Measurements from ENCODE around the gene SLC6A2.

SLC6A2 gene

DNA sequence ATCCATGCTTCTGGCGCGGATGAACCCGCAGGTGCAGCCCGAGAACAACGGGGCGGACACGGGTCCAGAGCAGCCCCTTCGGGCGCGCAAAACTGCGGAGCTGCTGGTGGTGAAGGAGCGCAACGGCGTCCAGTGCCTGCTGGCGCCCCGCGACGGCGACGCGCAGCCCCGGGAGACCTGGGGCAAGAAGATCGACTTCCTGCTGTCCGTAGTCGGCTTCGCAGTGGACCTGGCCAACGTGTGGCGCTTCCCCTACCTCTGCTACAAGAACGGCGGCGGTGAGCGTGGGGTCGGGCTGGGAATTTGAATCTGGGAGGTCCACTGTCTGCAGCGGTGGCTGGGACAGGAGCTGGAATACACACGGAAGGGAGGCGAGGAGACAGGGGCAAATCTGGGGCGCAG is 904 bp downstream of the SLC6A2 start (continued):
- TF ChIP-seq, protein P1, sequence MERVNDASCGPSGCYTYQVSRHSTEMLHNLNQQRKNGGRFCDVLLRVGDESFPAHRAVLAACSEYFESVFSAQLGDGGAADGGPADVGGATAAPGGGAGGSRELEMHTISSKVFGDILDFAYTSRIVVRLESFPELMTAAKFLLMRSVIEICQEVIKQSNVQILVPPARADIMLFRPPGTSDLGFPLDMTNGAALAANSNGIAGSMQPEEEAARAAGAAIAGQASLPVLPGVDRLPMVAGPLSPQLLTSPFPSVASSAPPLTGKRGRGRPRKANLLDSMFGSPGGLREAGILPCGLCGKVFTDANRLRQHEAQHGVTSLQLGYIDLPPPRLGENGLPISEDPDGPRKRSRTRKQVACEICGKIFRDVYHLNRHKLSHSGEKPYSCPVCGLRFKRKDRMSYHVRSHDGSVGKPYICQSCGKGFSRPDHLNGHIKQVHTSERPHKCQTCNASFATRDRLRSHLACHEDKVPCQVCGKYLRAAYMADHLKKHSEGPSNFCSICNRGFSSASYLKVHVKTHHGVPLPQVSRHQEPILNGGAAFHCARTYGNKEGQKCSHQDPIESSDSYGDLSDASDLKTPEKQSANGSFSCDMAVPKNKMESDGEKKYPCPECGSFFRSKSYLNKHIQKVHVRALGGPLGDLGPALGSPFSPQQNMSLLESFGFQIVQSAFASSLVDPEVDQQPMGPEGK (CRISPR knock-in tag; IDR thresholded peaks at IDR 0.05; ENCODE audit: borderline replicate concordance), result no peak
- TF ChIP-seq ZNF565 (CRISPR knock-in tag; conservative IDR thresholded peaks at IDR 0.05; ENCODE audit: low read depth) (no peak), SNAI2 (CRISPR knock-in tag; IDR thresholded peaks at IDR 0.05) (no peak), PPARA (CRISPR knock-in tag; IDR thresholded peaks at IDR 0.05; ENCODE audit: borderline replicate concordance) (no peak), GLIS3 (CRISPR knock-in tag; IDR thresholded peaks at IDR 0.05) (no peak), ZC3H10 (CRISPR knock-in tag; IDR thresholded peaks at IDR 0.05) (no peak)

DNA sequence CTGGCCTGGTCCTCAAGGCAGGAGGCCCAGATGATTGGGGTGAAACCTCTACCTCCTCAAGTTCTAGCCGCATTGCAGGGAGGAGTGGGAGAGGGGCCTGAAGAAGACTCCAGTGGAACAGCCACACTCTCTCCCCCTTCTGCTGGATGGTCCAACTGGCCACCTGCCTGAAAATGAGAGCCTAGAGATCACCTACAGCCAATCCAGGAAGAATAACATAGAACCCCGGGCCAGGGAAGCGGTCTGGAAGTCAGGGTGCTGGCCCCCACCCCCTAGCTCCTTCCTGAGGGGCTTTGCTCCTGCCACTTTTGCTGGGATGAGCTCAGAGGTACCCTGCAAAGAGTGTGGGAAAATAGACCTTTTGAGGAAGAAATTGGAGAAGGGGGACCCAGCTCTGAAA is 1.8 kb downstream of the SLC6A2 start:
- ATAC-seq, result no peak
- TF ChIP-seq ZC3H10 (CRISPR knock-in tag; IDR thresholded peaks at IDR 0.05), result no peak
- TF ChIP-seq ZFP3 (CRISPR knock-in tag; IDR thresholded peaks at IDR 0.05), result no peak
- TF ChIP-seq ESRRG (CRISPR knock-in tag; IDR thresholded peaks at IDR 0.05), result no peak
- TF ChIP-seq CSDC2 (CRISPR knock-in tag; IDR thresholded peaks at IDR 0.05), result no peak
- TF ChIP-seq, protein P2, sequence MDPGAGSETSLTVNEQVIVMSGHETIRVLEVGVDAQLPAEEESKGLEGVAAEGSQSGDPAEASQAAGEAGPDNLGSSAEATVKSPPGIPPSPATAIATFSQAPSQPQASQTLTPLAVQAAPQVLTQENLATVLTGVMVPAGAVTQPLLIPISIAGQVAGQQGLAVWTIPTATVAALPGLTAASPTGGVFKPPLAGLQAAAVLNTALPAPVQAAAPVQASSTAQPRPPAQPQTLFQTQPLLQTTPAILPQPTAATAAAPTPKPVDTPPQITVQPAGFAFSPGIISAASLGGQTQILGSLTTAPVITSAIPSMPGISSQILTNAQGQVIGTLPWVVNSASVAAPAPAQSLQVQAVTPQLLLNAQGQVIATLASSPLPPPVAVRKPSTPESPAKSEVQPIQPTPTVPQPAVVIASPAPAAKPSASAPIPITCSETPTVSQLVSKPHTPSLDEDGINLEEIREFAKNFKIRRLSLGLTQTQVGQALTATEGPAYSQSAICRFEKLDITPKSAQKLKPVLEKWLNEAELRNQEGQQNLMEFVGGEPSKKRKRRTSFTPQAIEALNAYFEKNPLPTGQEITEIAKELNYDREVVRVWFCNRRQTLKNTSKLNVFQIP (CRISPR knock-in tag; IDR thresholded peaks at IDR 0.05; ENCODE audit: borderline replicate concordance, low read depth), result no peak
- TF ChIP-seq ZFP30 (CRISPR knock-in tag; IDR thresholded peaks at IDR 0.05), result no peak
- TF ChIP-seq ZNF8 (CRISPR knock-in tag; IDR thresholded peaks at IDR 0.05), result no peak
- no peak for TF ChIP-seq GLIS3 (CRISPR knock-in tag; IDR thresholded peaks at IDR 0.05)

DNA sequence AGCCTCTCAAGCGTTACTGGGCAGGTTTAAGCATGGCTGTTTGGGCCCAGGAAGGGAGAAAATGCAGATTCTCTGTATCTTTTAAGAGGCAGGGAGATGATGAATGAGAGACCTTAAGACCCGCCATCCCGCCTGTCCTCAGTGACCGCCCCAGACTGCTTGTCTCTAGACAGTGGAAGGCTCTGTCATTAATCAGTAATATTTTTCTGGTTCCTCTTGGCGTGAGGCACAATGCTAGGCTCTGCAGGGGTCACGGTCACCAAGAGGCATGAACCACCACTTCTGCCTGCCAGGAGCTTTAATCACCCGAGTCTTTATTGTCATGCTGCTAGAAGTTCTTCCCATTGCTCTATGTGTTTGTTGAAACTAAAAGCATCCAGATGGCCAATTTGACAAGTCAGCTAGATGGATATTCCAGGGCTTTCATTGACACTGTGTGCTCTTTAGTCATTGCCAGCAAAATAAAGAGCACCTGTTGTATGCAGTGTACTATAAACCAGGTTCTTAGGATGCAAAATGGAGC is 3.2 kb downstream of the SLC6A2 start:
- no peak for TF ChIP-seq ZNF8 (CRISPR knock-in tag; IDR thresholded peaks at IDR 0.05)
- ATAC-seq, result no peak

DNA sequence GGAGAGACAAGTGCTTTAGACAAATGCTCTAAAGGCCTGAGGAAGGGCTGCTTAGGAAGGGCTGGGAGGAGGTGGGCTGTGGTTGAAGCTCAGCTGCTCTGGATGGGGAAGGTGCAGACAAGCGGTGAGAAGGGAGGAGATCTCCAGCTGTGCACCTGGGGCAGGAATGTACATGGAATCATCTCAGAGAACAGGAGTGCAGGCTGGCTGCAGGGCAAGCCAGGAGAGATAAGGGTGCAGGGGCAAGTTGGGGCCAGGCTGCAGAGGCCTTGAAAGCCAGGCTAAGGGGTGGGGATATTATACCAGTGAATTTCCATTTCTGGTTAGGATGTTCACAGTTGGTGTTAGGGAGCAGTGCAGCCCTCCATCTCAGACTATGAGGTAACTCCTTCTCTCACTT is 4.2 kb downstream of the SLC6A2 start:
- ATAC-seq, result no peak
- TF ChIP-seq ARNTL (CRISPR knock-in tag; IDR thresholded peaks at IDR 0.05; ENCODE audit: borderline replicate concordance, low read depth), result no peak
- no peak for TF ChIP-seq RARB (CRISPR knock-in tag; IDR thresholded peaks at IDR 0.05)
- TF ChIP-seq GLIS3 (CRISPR knock-in tag; IDR thresholded peaks at IDR 0.05), result no peak
- TF ChIP-seq TOX (CRISPR knock-in tag; IDR thresholded peaks at IDR 0.05; ENCODE audit: borderline replicate concordance), result no peak
- TF ChIP-seq, protein P3, sequence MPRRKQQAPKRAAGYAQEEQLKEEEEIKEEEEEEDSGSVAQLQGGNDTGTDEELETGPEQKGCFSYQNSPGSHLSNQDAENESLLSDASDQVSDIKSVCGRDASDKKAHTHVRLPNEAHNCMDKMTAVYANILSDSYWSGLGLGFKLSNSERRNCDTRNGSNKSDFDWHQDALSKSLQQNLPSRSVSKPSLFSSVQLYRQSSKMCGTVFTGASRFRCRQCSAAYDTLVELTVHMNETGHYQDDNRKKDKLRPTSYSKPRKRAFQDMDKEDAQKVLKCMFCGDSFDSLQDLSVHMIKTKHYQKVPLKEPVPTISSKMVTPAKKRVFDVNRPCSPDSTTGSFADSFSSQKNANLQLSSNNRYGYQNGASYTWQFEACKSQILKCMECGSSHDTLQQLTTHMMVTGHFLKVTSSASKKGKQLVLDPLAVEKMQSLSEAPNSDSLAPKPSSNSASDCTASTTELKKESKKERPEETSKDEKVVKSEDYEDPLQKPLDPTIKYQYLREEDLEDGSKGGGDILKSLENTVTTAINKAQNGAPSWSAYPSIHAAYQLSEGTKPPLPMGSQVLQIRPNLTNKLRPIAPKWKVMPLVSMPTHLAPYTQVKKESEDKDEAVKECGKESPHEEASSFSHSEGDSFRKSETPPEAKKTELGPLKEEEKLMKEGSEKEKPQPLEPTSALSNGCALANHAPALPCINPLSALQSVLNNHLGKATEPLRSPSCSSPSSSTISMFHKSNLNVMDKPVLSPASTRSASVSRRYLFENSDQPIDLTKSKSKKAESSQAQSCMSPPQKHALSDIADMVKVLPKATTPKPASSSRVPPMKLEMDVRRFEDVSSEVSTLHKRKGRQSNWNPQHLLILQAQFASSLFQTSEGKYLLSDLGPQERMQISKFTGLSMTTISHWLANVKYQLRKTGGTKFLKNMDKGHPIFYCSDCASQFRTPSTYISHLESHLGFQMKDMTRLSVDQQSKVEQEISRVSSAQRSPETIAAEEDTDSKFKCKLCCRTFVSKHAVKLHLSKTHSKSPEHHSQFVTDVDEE (CRISPR knock-in tag; IDR thresholded peaks at IDR 0.05), result no peak
- no peak for TF ChIP-seq ZNF70 (CRISPR knock-in tag; IDR thresholded peaks at IDR 0.05)
- TF ChIP-seq, protein P4, sequence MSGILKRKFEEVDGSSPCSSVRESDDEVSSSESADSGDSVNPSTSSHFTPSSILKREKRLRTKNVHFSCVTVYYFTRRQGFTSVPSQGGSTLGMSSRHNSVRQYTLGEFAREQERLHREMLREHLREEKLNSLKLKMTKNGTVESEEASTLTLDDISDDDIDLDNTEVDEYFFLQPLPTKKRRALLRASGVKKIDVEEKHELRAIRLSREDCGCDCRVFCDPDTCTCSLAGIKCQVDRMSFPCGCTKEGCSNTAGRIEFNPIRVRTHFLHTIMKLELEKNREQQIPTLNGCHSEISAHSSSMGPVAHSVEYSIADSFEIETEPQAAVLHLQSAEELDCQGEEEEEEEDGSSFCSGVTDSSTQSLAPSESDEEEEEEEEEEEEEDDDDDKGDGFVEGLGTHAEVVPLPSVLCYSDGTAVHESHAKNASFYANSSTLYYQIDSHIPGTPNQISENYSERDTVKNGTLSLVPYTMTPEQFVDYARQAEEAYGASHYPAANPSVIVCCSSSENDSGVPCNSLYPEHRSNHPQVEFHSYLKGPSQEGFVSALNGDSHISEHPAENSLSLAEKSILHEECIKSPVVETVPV (CRISPR knock-in tag; IDR thresholded peaks at IDR 0.05), result no peak
- TF ChIP-seq TCF4 (CRISPR knock-in tag; IDR thresholded peaks at IDR 0.05; ENCODE audit: borderline replicate concordance), result no peak
- no peak for TF ChIP-seq OSR1 (CRISPR knock-in tag; IDR thresholded peaks at IDR 0.05)
- TF ChIP-seq SNAI2 (CRISPR knock-in tag; IDR thresholded peaks at IDR 0.05), result no peak
- TF ChIP-seq CSDC2 (CRISPR knock-in tag; IDR thresholded peaks at IDR 0.05), result no peak
- no peak for TF ChIP-seq PPARA (CRISPR knock-in tag; IDR thresholded peaks at IDR 0.05; ENCODE audit: borderline replicate concordance)
- no peak for TF ChIP-seq ZNF8 (CRISPR knock-in tag; IDR thresholded peaks at IDR 0.05)
- TF ChIP-seq ZNF565 (CRISPR knock-in tag; conservative IDR thresholded peaks at IDR 0.05; ENCODE audit: low read depth), result no peak
- no peak for TF ChIP-seq BACH2 (CRISPR knock-in tag; IDR thresholded peaks at IDR 0.05; ENCODE audit: borderline replicate concordance)
- no peak for TF ChIP-seq ZFP30 (CRISPR knock-in tag; IDR thresholded peaks at IDR 0.05)
- TF ChIP-seq, protein P1 (CRISPR knock-in tag; IDR thresholded peaks at IDR 0.05; ENCODE audit: borderline replicate concordance), result no peak
- TF ChIP-seq, protein P2 (CRISPR knock-in tag; IDR thresholded peaks at IDR 0.05; ENCODE audit: borderline replicate concordance, low read depth), result no peak

Data from SK-N-SH treated with all-trans-retinoic acid at 6 μM for 48 hours (cell line).